ENCODE results near the gene RAB3GAP1.

RAB3GAP1 gene

DNA sequence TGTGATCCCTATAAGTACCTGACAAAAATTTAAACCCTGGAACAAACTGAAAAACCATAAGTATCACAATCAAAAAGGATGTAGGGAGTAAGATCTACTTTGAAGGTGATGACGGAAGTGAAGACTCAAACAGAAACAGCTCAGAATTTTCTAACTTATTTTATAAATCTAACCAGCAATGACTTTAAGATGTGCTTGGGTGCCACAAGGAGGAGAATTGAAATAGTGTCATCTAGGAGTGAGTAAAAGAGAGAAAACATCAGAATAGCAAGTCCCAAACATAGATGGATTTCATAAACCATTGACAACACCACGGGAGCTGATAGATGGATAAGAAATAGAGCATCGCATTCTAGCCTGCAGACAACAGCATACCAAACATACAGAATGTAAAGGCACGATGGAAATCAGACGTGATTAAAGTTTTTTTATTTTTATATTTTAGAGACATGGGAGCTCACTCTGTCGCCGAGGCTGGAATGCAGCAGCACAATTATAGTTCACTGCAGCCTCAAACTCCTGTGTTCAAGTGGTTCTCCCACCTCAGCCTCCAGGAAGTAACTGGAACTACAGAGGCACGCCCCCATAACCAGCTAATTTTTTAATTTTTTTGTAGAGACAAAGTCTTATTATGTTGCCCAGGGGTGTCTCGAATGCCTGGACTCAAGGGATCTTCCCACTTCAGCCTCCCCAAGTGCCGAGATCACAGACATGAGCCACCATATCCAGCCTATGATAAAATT lies 41.7 kb upstream of the RAB3GAP1 start:
- WGBS (ENCODE audit: extremely low coverage, insufficient coverage, low lambda C conversion rate): no CpG with 5 or more reads among the region's 10 CpGs
- H2BK5ac ChIP-seq (ENCODE audit: low read length): no peak overlapping the region
- no peak overlapping the region for H2AK5ac ChIP-seq (ENCODE audit: low read length)

DNA sequence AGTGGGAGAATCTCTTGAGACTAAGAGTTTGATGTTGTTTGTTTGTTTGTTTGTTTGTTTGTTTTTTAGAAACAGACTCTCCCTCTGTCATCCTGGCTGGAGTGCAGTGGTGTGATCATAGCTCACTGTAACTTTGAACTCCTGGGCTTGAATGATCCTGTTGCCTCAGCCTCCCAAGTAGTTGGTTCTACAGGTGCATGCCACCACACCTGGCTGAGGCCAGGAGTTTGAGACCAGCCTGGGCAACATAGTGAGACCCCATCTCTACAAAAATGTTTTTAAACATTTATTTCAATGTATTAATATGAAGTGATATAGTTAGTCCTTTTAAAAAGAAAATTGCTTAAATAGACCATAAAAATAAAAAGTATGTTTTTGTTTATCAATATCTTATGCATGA lies 40.5 kb upstream of the RAB3GAP1 start:
- Histone ChIP-seq H3K79me1 (ENCODE audit: low read length) (no peaks in the 10 kb centered on the region), H3K79me2 (ENCODE audit: control insufficient read depth, insufficient read depth, low read length) (no peaks in the 10 kb centered on the region), H4K8ac (ENCODE audit: low read depth, low read length) (no peak overlapping the region), H3K36me3 (ENCODE audit: control insufficient read depth, insufficient read depth, low read length) (no peaks in the 10 kb centered on the region), H3K56ac (ENCODE audit: low read length) (no peak overlapping the region), H3K23ac (ENCODE audit: low read length) (no peak overlapping the region), H2AK5ac (ENCODE audit: low read length) (no peak overlapping the region), H3K4me3 (ENCODE audit: low read length) (no peak overlapping the region), H3K18ac (ENCODE audit: low read length) (no peak overlapping the region), H3K4me2 (ENCODE audit: low read length) (no peak overlapping the region), H2BK15ac (replicated peaks; ENCODE audit: low read depth) (no peak overlapping the region), H3K27ac (ENCODE audit: low read depth, low read length) (no peak overlapping the region), H2BK120ac (ENCODE audit: low read depth, low read length) (no peak overlapping the region), H3K4ac (ENCODE audit: low read depth, low read length) (no peak overlapping the region), H3K9ac (ENCODE audit: low read length) (no peak overlapping the region), H2BK5ac (ENCODE audit: low read length) (no peak overlapping the region), H4K5ac (ENCODE audit: low read length) (no peak overlapping the region), H3K27me3 (ENCODE audit: insufficient read depth, low read length, poor library complexity) (no peaks in the 10 kb centered on the region), H3K4me1 (ENCODE audit: control insufficient read depth, low read depth, low read length) (no peaks in the 10 kb centered on the region)
- no peak for DNase-seq

More for the DNA sequence above, 41.7 kb upstream of the RAB3GAP1 start:
- H3K4ac ChIP-seq (ENCODE audit: low read depth, low read length): no peak overlapping the region
- no peak overlapping the region for H3K18ac ChIP-seq (ENCODE audit: low read length)
- DNase-seq: no peak
- no peak overlapping the region for H3K4me2 ChIP-seq (ENCODE audit: low read length)
- H3K9ac ChIP-seq (ENCODE audit: low read length): no peak overlapping the region
- no peak overlapping the region for H4K8ac ChIP-seq (ENCODE audit: low read depth, low read length)
- H4K5ac ChIP-seq (ENCODE audit: low read length): no peak overlapping the region
- H3K79me1 ChIP-seq (ENCODE audit: low read length): no peaks in the 10 kb centered on the region
- H3K36me3 ChIP-seq (ENCODE audit: control insufficient read depth, insufficient read depth, low read length): no peaks in the 10 kb centered on the region
- H3K27me3 ChIP-seq (ENCODE audit: insufficient read depth, low read length, poor library complexity): no peaks in the 10 kb centered on the region
- no peak overlapping the region for H3K56ac ChIP-seq (ENCODE audit: low read length)
- no peak overlapping the region for H2BK120ac ChIP-seq (ENCODE audit: low read depth, low read length)
- no peak overlapping the region for H3K4me3 ChIP-seq (ENCODE audit: low read length)
- H3K79me2 ChIP-seq (ENCODE audit: control insufficient read depth, insufficient read depth, low read length): no peaks in the 10 kb centered on the region
- H3K4me1 ChIP-seq (ENCODE audit: control insufficient read depth, low read depth, low read length): no peaks in the 10 kb centered on the region
- H2BK15ac ChIP-seq (replicated peaks; ENCODE audit: low read depth): no peak overlapping the region
- H3K23ac ChIP-seq (ENCODE audit: low read length): no peak overlapping the region
- H3K27ac ChIP-seq (ENCODE audit: low read depth, low read length): no peak overlapping the region

DNA sequence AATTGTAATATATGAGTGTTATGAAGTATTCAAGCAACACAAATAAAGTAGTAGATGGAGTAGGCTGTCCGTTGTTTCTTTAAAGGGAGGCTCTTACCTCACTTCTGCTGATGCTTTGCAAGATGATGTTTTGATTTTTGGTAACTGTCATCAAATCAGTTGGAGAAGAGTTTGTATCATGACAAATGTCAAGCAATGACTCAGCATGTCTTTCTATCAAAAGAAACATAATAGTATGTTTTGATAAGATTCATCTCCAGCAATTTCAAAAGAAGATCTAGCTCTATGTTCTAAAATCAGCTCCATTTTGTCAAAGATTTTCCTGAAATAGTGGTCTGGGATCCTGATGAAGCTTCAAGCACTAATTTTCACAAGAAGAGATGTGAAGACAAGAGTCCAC lies 30.5 kb upstream of the RAB3GAP1 start:
- no peaks in the 10 kb centered on the region for H3K4me1 ChIP-seq (ENCODE audit: control insufficient read depth, low read depth, low read length)
- no peak overlapping the region for H4K8ac ChIP-seq (ENCODE audit: low read depth, low read length)
- H3K4me3 ChIP-seq (ENCODE audit: low read length): no peak overlapping the region
- no peak overlapping the region for H3K23ac ChIP-seq (ENCODE audit: low read length)
- H3K4me2 ChIP-seq (ENCODE audit: low read length): no peak overlapping the region
- H3K79me2 ChIP-seq (ENCODE audit: control insufficient read depth, insufficient read depth, low read length): no peaks in the 10 kb centered on the region
- H3K9ac ChIP-seq (ENCODE audit: low read length): no peak overlapping the region
- WGBS (ENCODE audit: extremely low coverage, insufficient coverage, low lambda C conversion rate): no CpG with 5 or more reads among the region's 1 CpG
- no peaks in the 10 kb centered on the region for H3K36me3 ChIP-seq (ENCODE audit: control insufficient read depth, insufficient read depth, low read length)
- H4K5ac ChIP-seq (ENCODE audit: low read length): no peak overlapping the region
- H2BK15ac ChIP-seq (replicated peaks; ENCODE audit: low read depth): no peak overlapping the region
- H3K27ac ChIP-seq (ENCODE audit: low read depth, low read length): no peak overlapping the region
- no peak overlapping the region for H2BK5ac ChIP-seq (ENCODE audit: low read length)
- H3K79me1 ChIP-seq (ENCODE audit: low read length): no peaks in the 10 kb centered on the region
- no peak overlapping the region for H3K18ac ChIP-seq (ENCODE audit: low read length)
- no peak overlapping the region for H2AK5ac ChIP-seq (ENCODE audit: low read length)
- H3K4ac ChIP-seq (ENCODE audit: low read depth, low read length): no peak overlapping the region
- no peak overlapping the region for H3K56ac ChIP-seq (ENCODE audit: low read length)
- no peak overlapping the region for H2BK120ac ChIP-seq (ENCODE audit: low read depth, low read length)
- no peaks in the 10 kb centered on the region for H3K27me3 ChIP-seq (ENCODE audit: insufficient read depth, low read length, poor library complexity)
- no peak for DNase-seq

DNA sequence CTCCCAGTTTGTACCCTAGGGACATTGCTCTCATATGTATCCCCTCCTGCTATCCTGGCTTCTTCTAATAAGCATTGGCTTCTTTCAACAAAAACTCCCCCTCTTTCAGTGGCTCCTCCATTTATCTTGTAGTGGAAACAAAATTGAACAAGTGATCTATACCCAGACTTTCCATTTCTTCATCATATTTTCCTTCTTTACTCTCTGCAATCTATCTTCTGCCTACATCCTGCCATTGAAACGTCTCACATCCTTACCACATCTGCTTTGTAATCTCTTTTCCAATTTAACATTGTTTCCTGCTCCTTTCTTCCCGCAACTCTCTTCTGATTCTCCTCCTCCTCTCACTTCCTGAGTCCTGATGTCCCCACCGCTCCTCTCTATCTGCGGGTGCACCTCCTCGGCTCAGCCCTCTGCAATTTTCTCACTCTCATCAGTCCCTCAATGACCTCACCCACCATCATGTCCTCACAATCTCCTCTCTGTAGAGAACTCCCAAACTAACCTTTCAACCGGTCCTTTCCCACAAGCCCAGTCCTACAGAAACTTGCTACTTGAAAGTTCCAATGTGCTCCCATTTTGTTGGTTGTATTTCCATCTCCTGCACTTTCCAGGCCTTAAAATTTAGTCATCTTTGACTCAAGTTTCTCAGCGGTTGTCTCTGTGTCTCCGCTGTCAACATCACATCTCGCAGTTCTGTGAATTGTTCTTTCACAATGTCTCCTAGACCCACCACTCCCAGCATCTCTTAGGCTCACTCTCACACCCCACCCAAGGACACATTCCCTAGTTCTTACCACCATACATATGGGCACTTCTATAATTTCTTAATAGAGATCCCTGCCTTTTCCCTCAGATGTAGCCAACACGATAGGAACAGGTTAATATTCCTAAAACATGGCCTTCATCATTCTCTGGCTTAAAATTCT lies 28.9 kb upstream of the RAB3GAP1 start:
- Histone ChIP-seq H3K4me2 (ENCODE audit: low read length) (no peak overlapping the region), H3K27ac (ENCODE audit: low read depth, low read length) (no peak overlapping the region), H3K9ac (ENCODE audit: low read length) (no peak overlapping the region), H2AK5ac (ENCODE audit: low read length) (no peak overlapping the region), H4K8ac (ENCODE audit: low read depth, low read length) (no peak overlapping the region), H3K18ac (ENCODE audit: low read length) (no peak overlapping the region), H3K23ac (ENCODE audit: low read length) (no peak overlapping the region), H2BK120ac (ENCODE audit: low read depth, low read length) (no peak overlapping the region), H3K56ac (ENCODE audit: low read length) (no peak overlapping the region), H3K4ac (ENCODE audit: low read depth, low read length) (no peak overlapping the region), H4K5ac (ENCODE audit: low read length) (no peak overlapping the region), H3K27me3 (ENCODE audit: insufficient read depth, low read length, poor library complexity) (no peaks in the 10 kb centered on the region), H2BK5ac (ENCODE audit: low read length) (no peak overlapping the region), H3K79me2 (ENCODE audit: control insufficient read depth, insufficient read depth, low read length) (no peaks in the 10 kb centered on the region), H3K4me3 (ENCODE audit: low read length) (no peak overlapping the region), H3K36me3 (ENCODE audit: control insufficient read depth, insufficient read depth, low read length) (no peaks in the 10 kb centered on the region), H3K4me1 (ENCODE audit: control insufficient read depth, low read depth, low read length) (no peaks in the 10 kb centered on the region), H3K79me1 (ENCODE audit: low read length) (no peaks in the 10 kb centered on the region), H2BK15ac (replicated peaks; ENCODE audit: low read depth) (no peak overlapping the region)
- no CpG with 5 or more reads among the region's 10 CpGs for WGBS (ENCODE audit: extremely low coverage, insufficient coverage, low lambda C conversion rate)
- no peak for DNase-seq

DNA sequence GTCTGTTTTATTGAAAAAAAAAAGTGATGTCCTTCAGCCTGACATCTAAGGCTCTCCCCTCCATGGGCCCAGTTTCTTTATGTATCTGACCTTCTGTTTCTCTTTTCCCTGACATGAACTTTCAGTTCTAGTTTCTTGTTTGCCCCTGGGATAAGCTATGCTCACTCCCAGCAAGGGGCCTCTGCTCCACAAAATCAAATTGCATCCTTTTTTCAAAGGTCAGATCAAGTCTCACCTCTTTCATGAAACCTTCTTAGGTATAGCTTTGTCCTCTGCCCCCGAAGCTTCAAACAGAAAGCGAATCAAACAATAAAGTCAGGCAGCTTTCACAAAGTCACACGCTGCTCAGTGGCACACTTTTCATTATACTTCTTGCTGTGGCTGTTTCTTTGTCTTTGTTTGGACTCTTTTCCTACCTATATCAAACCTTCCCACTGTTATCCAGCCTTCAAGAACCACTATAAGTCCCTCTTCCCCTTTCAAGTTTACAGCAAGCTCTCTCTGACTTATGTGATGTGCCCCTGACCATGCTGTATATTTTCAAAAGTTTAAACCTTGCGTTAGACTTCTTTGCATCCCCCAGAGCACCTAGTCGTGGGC lies 28.1 kb upstream of the RAB3GAP1 start:
- H2BK120ac ChIP-seq (ENCODE audit: low read depth, low read length): no peak overlapping the region
- H3K79me1 ChIP-seq (ENCODE audit: low read length): no peaks in the 10 kb centered on the region
- no peak overlapping the region for H4K8ac ChIP-seq (ENCODE audit: low read depth, low read length)
- H3K23ac ChIP-seq (ENCODE audit: low read length): no peak overlapping the region
- no peaks in the 10 kb centered on the region for H3K79me2 ChIP-seq (ENCODE audit: control insufficient read depth, insufficient read depth, low read length)
- no peak for DNase-seq
- no peak overlapping the region for H4K5ac ChIP-seq (ENCODE audit: low read length)
- H3K9ac ChIP-seq (ENCODE audit: low read length): no peak overlapping the region
- no peaks in the 10 kb centered on the region for H3K4me1 ChIP-seq (ENCODE audit: control insufficient read depth, low read depth, low read length)
- no peak overlapping the region for H2BK15ac ChIP-seq (replicated peaks; ENCODE audit: low read depth)
- H3K27me3 ChIP-seq (ENCODE audit: insufficient read depth, low read length, poor library complexity): no peaks in the 10 kb centered on the region
- H3K36me3 ChIP-seq (ENCODE audit: control insufficient read depth, insufficient read depth, low read length): no peaks in the 10 kb centered on the region
- no peak overlapping the region for H3K27ac ChIP-seq (ENCODE audit: low read depth, low read length)
- H3K18ac ChIP-seq (ENCODE audit: low read length): no peak overlapping the region
- no peak overlapping the region for H2AK5ac ChIP-seq (ENCODE audit: low read length)
- H3K4ac ChIP-seq (ENCODE audit: low read depth, low read length): no peak overlapping the region
- H2BK5ac ChIP-seq (ENCODE audit: low read length): no peak overlapping the region
- H3K4me2 ChIP-seq (ENCODE audit: low read length): no peak overlapping the region
- no peak overlapping the region for H3K4me3 ChIP-seq (ENCODE audit: low read length)
- no peak overlapping the region for H3K56ac ChIP-seq (ENCODE audit: low read length)
- WGBS (ENCODE audit: extremely low coverage, insufficient coverage, low lambda C conversion rate): no CpG with 5 or more reads among the region's 5 CpGs
